ENCODE measurements around the gene FLT3LG. TPM values are rescaled to one million over a fixed set of nuclear protein-coding genes. Genes with fewer than 3 reads are reported as not detected.

The FLT3LG gene
- total and polyA plus RNA-seq, 9 of the 15 experiments (the other 6 are each of a cell fraction or from before 2014, with no cell fraction given), result 0.31 to 6.4 (median 1.1) TPM

GRCh38 chr19:49498475-49498874, 24.5 kb downstream of the FLT3LG start:
- Histone ChIP-seq H3K27me3 (ENCODE audit: control insufficient read depth in 2 of 2, insufficient read depth in 2 of 2, low read length in 2 of 2) (no peaks in the 10 kb centered on the region), H2AFZ (ENCODE audit: low read depth, low read length) (no peak overlapping the region), H3K4me3 (peak overlapping the region; percentile 89; the same call in 1 of the 2 replicates), H3K9me3 (replicated peaks; ENCODE audit: control insufficient read depth, insufficient read depth, low read depth, low read length) (no peaks in the 10 kb centered on the region), H4K20me1 (replicated peaks; ENCODE audit: control insufficient read depth, insufficient read depth, low read length) (peaks cover 32% of the 10 kb centered on the region), H3K36me3 (ENCODE audit: control insufficient read depth, insufficient read depth, low read length) (peaks cover 38% of the 10 kb centered on the region), H3K27ac (ENCODE audit: extremely low read depth, low read depth, low read length) (peak overlapping the region; percentile 5; the same call in 1 of the 3 replicates), H3K4me2 (ENCODE audit: insufficient read depth, low read length) (peak overlapping the region; percentile 97), H3K4me1 (replicated peaks in 1 of 2; ENCODE audit: control insufficient read depth in 2 of 2, insufficient read depth in 2 of 2, low read length in 2 of 2) (peaks cover 35 to 46% of the 10 kb centered on the region in 2 experiments; a peak in 4 of 5 replicates), H3K9ac (ENCODE audit: insufficient read depth in 1 of 2, low read depth in 2 of 2, low read length in 2 of 2) (peak overlapping the region; percentile 91 to 99), H3K79me2 (ENCODE audit: control insufficient read depth, insufficient read depth, low read length) (peaks cover 35% of the 10 kb centered on the region), H3K9me1 (ENCODE audit: control insufficient read depth, insufficient read depth, low read length) (peaks cover 7% of the 10 kb centered on the region)
- 70% methylated on average over 7 of the region's 7 CpGs for WGBS (ENCODE audit: insufficient coverage, low coverage, missing lambda C conversion rate)
- ChIA-PET CTCF (ENCODE audit: low intra/inter-chr PET ratio) (no interaction called here), POLR2A (interaction anchor here (0.6 to 2.3 kb wide), 4 partner anchors 35 to 76 kb away, joined by 3 to 7 read pairs (median 3); no protein-coding TSS in a partner anchor)
- no peak for FAIRE-seq
- no peak for DNase-seq (ENCODE audit: extremely low read depth in 1 of 4, low spot score in 3 of 4)
- no peak for ATAC-seq
- TF ChIP-seq POLR2A (conservative IDR thresholded peaks at IDR 0.05) (peak; percentile 21; the same call in 1 of the 2 replicates), ZNF263 (CRISPR knock-in tag; IDR thresholded peaks at IDR 0.05; ENCODE audit: borderline replicate concordance) (0 out of 2 replicates have a peak, but pooled peaks have one; percentile 27), GABPB2 (CRISPR knock-in tag; conservative IDR thresholded peaks at IDR 0.05) (no peak)
- in situ Hi-C loops (cut with MboI) (loop anchor here (10.0 kb wide), 1 partner anchor 376 kb away; the partner anchor contains the start of genes AKT1S1 and TBC1D17), intact Hi-C loops (cut with micrococcal nuclease) (no loop called here)
- no TSS peak for BruUV-seq (replicated peaks)

GRCh38 chr19:49499030-49499670, 25.1 kb downstream of the FLT3LG start:
- peak in 2 of 4 experiments; percentile 35 to 45 for DNase-seq (ENCODE audit: extremely low read depth in 1 of 4, low spot score in 3 of 4)
- Histone ChIP-seq H3K9me3 (replicated peaks; ENCODE audit: control insufficient read depth, insufficient read depth, low read depth, low read length) (no peaks in the 10 kb centered on the region), H3K9me1 (ENCODE audit: control insufficient read depth, insufficient read depth, low read length) (peaks cover 7% of the 10 kb centered on the region), H4K20me1 (replicated peaks; ENCODE audit: control insufficient read depth, insufficient read depth, low read length) (peaks cover 32% of the 10 kb centered on the region), H3K4me2 (ENCODE audit: insufficient read depth, low read length) (peak overlapping the region; percentile 97), H3K4me1 (replicated peaks in 1 of 2; ENCODE audit: control insufficient read depth in 2 of 2, insufficient read depth in 2 of 2, low read length in 2 of 2) (peaks cover 35 to 46% of the 10 kb centered on the region in 2 experiments; a peak in 4 of 5 replicates), H3K27ac (ENCODE audit: extremely low read depth, low read depth, low read length) (peak overlapping the region; percentile 27; the same call in 1 of the 3 replicates), H2AFZ (ENCODE audit: low read depth, low read length) (no peak overlapping the region), H3K36me3 (ENCODE audit: control insufficient read depth, insufficient read depth, low read length) (peaks cover 38% of the 10 kb centered on the region), H3K27me3 (ENCODE audit: control insufficient read depth in 2 of 2, insufficient read depth in 2 of 2, low read length in 2 of 2) (no peaks in the 10 kb centered on the region), H3K9ac (ENCODE audit: insufficient read depth in 1 of 2, low read depth in 2 of 2, low read length in 2 of 2) (peak overlapping the region; percentile 91 to 99), H3K79me2 (ENCODE audit: control insufficient read depth, insufficient read depth, low read length) (peaks cover 35% of the 10 kb centered on the region), H3K4me3 (peak overlapping the region; percentile 89; the same call in 1 of the 2 replicates)
- no peak for FAIRE-seq
- ChIA-PET CTCF (ENCODE audit: low intra/inter-chr PET ratio) (no interaction called here), POLR2A (interaction anchor here (0.6 to 2.3 kb wide), 4 partner anchors 34 to 176 kb away, joined by 3 to 7 read pairs (median 4); no protein-coding TSS in a partner anchor)
- BruUV-seq (replicated peaks), result no TSS peak
- no peak for ATAC-seq
- WGBS (ENCODE audit: insufficient coverage, low coverage, missing lambda C conversion rate), result 51% methylated on average over 18 of the region's 19 CpGs
- in situ Hi-C loops (cut with MboI) (loop anchor here (10.0 kb wide), 1 partner anchor 376 kb away; the partner anchor contains the start of genes AKT1S1 and TBC1D17), intact Hi-C loops (cut with micrococcal nuclease) (no loop called here)
- no peak for TF ChIP-seq SNRNP70 (optimal IDR thresholded peaks at IDR 0.05; ENCODE audit: low read depth, low read length)
- 0 out of 2 replicates have a peak, but pooled peaks have one; percentile 9 for TF ChIP-seq EGR1 (conservative IDR thresholded peaks at IDR 0.05)
- TF ChIP-seq HNRNPLL (IDR thresholded peaks at IDR 0.05; ENCODE audit: low read depth, low read length, poor library complexity, severe bottlenecking), result no peak
- 0 out of 2 replicates have a peak, but pooled peaks have one; percentile 18 for TF ChIP-seq TFAP4 (CRISPR knock-in tag; IDR thresholded peaks at IDR 0.05; ENCODE audit: borderline replicate concordance)
- no peak for TF ChIP-seq RAD21 (CRISPR knock-in tag; conservative IDR thresholded peaks at IDR 0.05 in 1 of 2, IDR thresholded peaks at IDR 0.05 in 1 of 2)
- TF ChIP-seq RBFOX2 (IDR thresholded peaks at IDR 0.05; ENCODE audit: low read depth, low read length), result peak; percentile 66
- peak; percentile 68 for TF ChIP-seq POLR2G (IDR thresholded peaks at IDR 0.05; ENCODE audit: low read depth, low read length)
- TF ChIP-seq POLR2AphosphoS5 (IDR thresholded peaks at IDR 0.05; ENCODE audit: control insufficient read depth, insufficient read depth, low read depth, low read length), result peak; percentile 47; the same call in 1 of the 2 replicates
